Articular chondrocyte of knee joint (primary cell): Measurements from ENCODE around the gene CASP7. TPM values are rescaled to one million over a fixed set of nuclear protein-coding genes. Genes with fewer than 3 reads are reported as not detected.

Source experiments
- total RNA-seq: library from RNA; depleted of rRNA; stranded (reverse); fragments of >200 nt; gene quantifications from 2 replicates; pipeline ENCODE4 v1.2.3, GENCODE V29; 2012

CASP7 gene
- 26.1 TPM in 2 replicates for total RNA-seq

DNA sequence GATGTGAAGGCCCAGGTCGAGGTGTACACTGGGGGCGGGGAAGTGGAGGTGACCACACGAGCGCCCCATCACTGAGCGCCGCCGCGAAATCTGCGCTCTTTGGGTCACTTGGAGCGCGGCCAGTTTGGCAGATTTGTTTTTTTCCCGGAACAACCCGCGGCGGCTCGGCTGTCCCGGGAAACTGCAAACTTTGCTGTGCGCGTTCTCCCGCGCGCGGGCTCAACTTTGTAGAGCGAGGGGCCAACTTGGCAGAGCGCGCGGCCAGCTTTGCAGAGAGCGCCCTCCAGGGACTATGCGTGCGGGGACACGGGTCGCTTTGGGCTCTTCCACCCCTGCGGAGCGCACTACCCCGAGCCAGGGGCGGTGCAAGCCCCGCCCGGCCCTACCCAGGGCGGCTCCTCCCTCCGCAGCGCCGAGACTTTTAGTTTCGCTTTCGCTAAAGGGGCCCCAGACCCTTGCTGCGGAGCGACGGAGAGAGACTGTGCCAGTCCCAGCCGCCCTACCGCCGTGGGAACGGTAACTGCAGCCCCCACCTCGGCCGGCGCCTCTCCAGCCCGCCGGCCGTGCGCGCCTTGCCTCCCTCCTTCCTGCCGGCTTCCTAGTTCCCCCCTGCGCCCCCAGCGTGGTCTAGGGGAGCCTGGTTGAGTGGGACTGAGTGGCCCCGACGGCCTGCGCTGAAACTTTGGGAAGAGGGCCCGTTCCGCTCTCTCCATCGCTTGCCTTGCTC lies at the start of gene CASP7:
Gene CASP7, plus strand, starts transcription at position 450 of the 727 bp plus-strand sequence. CDS start 17,582 bp downstream, outside the sequence.

DNA sequence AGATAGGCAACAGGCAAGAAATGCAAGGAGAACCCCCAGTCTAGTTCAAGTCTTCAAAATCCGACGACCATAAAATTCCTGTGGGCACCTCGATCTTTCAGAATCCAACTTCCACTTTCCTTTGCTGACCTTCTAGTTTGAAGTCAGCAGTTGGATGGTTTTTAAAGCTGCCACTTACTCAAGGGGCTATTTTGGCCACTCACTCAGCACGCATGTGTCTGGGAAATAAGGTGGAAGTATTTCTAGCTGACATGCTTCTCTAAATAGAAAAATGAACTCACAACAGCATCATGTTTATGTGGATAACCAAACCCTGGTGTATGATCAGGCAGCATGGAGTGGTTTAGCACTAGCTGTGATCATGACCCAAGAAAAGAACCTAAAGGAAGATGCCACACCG lies 15.8 kb upstream of the CASP7 start, which contains the start of gene NRAP:
Gene NRAP, minus strand, starts transcription at position 134 of the 400 bp plus-strand sequence. CDS start 159 bp downstream, outside the sequence.

DNA sequence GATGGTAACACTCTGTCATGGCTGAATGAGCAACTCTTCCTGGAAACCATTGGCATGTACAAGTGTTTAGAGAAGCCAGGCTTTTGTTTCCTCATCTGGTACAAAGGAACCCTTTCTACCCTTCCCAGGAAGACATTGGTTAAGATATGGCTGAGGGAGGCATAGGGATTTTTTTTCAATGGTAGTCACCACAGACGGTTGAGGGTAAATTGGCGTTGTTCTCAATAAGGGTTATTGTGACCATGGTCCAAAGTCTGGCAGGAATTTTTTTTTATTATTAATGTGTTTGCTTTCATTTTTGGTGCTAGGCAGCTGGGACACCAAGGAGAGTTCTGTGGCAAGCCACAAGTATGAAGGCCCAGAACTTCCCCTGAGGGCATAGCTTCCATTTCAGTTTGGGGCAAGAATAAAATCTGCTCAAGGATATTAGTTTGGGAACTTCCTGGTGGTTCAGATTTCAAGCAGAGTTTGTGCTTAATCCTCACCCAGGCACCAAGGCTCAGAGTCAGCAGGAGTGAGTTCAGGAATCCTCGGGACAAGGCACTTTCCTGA lies 71.5 kb downstream of the CASP7 start, which contains the start of gene PLEKHS1:
Gene PLEKHS1, plus strand, starts transcription at position 502 of the 552 bp plus-strand sequence. CDS start 3,596 bp downstream, outside the sequence.

Other genes starting within 250 kb of the CASP7 start
- gene HABP2, start 126.9 kb upstream of the CASP7 start, total RNA-seq, result not detected in 2 replicates
- 0.13 and 0.22 TPM in 2 replicates for gene NRAP, start 15.9 kb upstream of the CASP7 start, total RNA-seq
- not detected in 2 replicates for gene PLEKHS1, start 71.8 kb downstream of the CASP7 start, total RNA-seq
- gene DCLRE1A, start 174.2 kb downstream of the CASP7 start, total RNA-seq, result 5.5 and 6.4 TPM in 2 replicates
- gene NHLRC2, start 174.7 kb downstream of the CASP7 start, total RNA-seq, result 22.4 and 24.2 TPM in 2 replicates